ENCODE measurements around the gene PSMB5.
A peak's percentile ranks its signal among the peaks of the same experiment; 100 is the strongest.

PSMB5 gene

GRCh38 chr14:23055147-23055550 lies 20.4 kb upstream of the PSMB5 start:
- no peak for TF ChIP-seq CTCF (IDR thresholded peaks at IDR 0.05; ENCODE audit: insufficient read depth, low read depth, low read length, missing control alignments)
- no peak overlapping the region for H3K4me3 ChIP-seq (ENCODE audit: low read depth, low read length)
- DNase-seq (ENCODE audit: low read depth), result no peak

GRCh38 chr14:23054000-23054811 lies 19.5 kb upstream of the PSMB5 start:
- TF ChIP-seq CTCF (IDR thresholded peaks at IDR 0.05; ENCODE audit: insufficient read depth, low read depth, low read length, missing control alignments), result peak; percentile 38
- no peak for DNase-seq (ENCODE audit: low read depth)
- no peak overlapping the region for H3K4me3 ChIP-seq (ENCODE audit: low read depth, low read length)

- no peak overlapping the region for H3K4me3 ChIP-seq (ENCODE audit: low read depth, low read length)
- DNase-seq (ENCODE audit: low read depth), result no peak
- no peak for TF ChIP-seq CTCF (IDR thresholded peaks at IDR 0.05; ENCODE audit: insufficient read depth, low read depth, low read length, missing control alignments)
These were observed 18.7 kb upstream of the PSMB5 start for GRCh38 chr14:23053426-23053825.

- H3K4me3 ChIP-seq (ENCODE audit: low read depth, low read length), result no peak overlapping the region
- no peak for DNase-seq (ENCODE audit: low read depth)
- no peak for TF ChIP-seq CTCF (IDR thresholded peaks at IDR 0.05; ENCODE audit: insufficient read depth, low read depth, low read length, missing control alignments)
These were observed 18.0 kb upstream of the PSMB5 start for GRCh38 chr14:23052671-23053070.

- TF ChIP-seq CTCF (IDR thresholded peaks at IDR 0.05; ENCODE audit: insufficient read depth, low read depth, low read length, missing control alignments), result no peak
- no peak overlapping the region for H3K4me3 ChIP-seq (ENCODE audit: low read depth, low read length)
- DNase-seq (ENCODE audit: low read depth), result no peak
These were observed 17.5 kb upstream of the PSMB5 start for GRCh38 chr14:23052182-23052623.

GRCh38 chr14:23051141-23052057 lies 16.7 kb upstream of the PSMB5 start:
- no peak for DNase-seq (ENCODE audit: low read depth)
- no peak overlapping the region for H3K4me3 ChIP-seq (ENCODE audit: low read depth, low read length)
- no peak for TF ChIP-seq CTCF (IDR thresholded peaks at IDR 0.05; ENCODE audit: insufficient read depth, low read depth, low read length, missing control alignments)
